DMS153 treated with DMSO at 0.1 percent for 48 hours (cell line): Measurements from ENCODE around the gene COL4A1.

ENCODE experiments used
- DNase-seq: peaks from one replicate; lab custom pipeline; 2025; ENCODE audit not compliant: unreplicated experiment; lab: John Stamatoyannopoulos, UW

COL4A1 gene

GRCh38 chr13:110294146-110294545, 12.8 kb downstream of the COL4A1 start:
- DNase-seq: no peak

- DNase-seq: no peak
Observed at GRCh38 chr13:110293649-110294048, 13.3 kb downstream of the COL4A1 start.

GRCh38 chr13:110293037-110293436, 13.9 kb downstream of the COL4A1 start:
- DNase-seq: no peak

GRCh38 chr13:110291286-110291685, 15.7 kb downstream of the COL4A1 start:
- no peak for DNase-seq

GRCh38 chr13:110290826-110291225, 16.1 kb downstream of the COL4A1 start:
- DNase-seq: no peak

- no peak for DNase-seq
Observed at GRCh38 chr13:110290153-110290552, 16.8 kb downstream of the COL4A1 start.

- no peak for DNase-seq
Observed at GRCh38 chr13:110289661-110290060, 17.3 kb downstream of the COL4A1 start.

- no peak for DNase-seq
Observed at GRCh38 chr13:110289174-110289573, 17.8 kb downstream of the COL4A1 start.

- no peak for DNase-seq
Observed at GRCh38 chr13:110286833-110287819, 19.8 kb downstream of the COL4A1 start.

GRCh38 chr13:110285991-110286832, 20.7 kb downstream of the COL4A1 start:
- no peak for DNase-seq

- DNase-seq: no peak
Observed at GRCh38 chr13:110284779-110285484, 22.0 kb downstream of the COL4A1 start.

- DNase-seq: no peak
Observed at GRCh38 chr13:110283736-110284517, 23.0 kb downstream of the COL4A1 start.

GRCh38 chr13:110282316-110282841, 24.6 kb downstream of the COL4A1 start:
- DNase-seq: no peak

GRCh38 chr13:110281736-110282135, 25.2 kb downstream of the COL4A1 start:
- no peak for DNase-seq

GRCh38 chr13:110280985-110281688, 25.8 kb downstream of the COL4A1 start:
- DNase-seq: no peak

- DNase-seq: no peak
Observed at GRCh38 chr13:110280231-110280813, 26.6 kb downstream of the COL4A1 start.

- no peak for DNase-seq
Observed at GRCh38 chr13:110279684-110280083, 27.3 kb downstream of the COL4A1 start.

GRCh38 chr13:110278859-110279258, 28.1 kb downstream of the COL4A1 start:
- DNase-seq: no peak

- no peak for DNase-seq
Observed at GRCh38 chr13:110277357-110277975, 29.5 kb downstream of the COL4A1 start.
